Measurements from ENCODE around the gene RNF141.

Gene RNF141

DNA sequence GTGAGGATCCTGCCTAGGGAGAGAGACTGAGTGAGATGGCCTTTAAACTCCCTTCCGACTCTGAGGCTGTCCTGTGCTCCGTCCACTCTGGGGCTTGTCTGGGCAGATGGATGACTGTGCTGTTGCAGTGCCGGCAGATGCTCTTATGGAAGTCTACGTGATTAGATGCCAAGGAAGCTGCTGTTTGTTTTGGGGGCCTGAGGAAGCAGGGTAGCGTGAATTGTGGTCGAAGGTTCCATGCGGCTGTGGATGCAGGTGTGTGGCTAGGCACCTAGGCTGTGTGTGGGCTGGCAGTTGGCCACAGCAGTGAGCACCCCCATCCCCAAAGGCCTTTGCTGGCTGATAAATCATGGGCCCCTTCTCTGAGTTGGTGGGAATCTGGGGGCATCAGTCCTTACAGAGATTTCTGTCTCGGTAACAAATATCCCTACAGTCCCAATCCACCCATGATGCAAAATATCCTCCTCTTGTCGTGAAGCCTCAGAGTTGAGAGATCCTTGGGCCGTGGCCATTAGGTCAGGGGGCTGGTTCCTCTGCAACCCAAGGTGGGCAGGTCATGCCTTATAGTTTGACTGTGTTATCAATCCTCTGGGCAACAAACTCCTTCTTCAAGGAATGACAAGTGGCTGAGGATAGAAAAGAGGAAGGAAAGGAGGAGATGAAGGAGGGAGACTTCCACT, 54.7 kb downstream of the RNF141 start:
- in situ Hi-C loops (cut with MboI; ENCODE audit: low sequenced_read_pairs): no loop called here

DNA sequence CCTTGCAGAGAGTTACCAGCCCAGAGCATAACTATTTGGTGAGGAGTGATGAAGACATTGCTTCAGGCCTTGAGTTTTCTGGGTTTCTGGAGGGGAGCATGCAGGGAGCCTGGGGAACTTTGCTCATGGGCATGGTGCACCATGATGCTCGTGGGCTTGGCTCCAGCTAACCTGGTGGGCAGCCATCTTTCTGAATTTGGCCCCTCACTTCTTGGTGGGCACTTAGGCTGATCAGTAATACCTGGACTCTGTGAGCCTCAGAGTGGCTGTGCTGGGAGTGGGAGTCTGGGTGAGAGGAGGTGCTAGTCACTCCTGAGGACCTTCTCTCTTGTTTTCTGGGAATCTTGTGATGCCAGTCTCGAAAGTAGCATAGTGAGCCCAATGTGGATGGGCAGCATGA, 55.3 kb downstream of the RNF141 start:
- in situ Hi-C loops (cut with MboI; ENCODE audit: low sequenced_read_pairs): no loop called here

DNA sequence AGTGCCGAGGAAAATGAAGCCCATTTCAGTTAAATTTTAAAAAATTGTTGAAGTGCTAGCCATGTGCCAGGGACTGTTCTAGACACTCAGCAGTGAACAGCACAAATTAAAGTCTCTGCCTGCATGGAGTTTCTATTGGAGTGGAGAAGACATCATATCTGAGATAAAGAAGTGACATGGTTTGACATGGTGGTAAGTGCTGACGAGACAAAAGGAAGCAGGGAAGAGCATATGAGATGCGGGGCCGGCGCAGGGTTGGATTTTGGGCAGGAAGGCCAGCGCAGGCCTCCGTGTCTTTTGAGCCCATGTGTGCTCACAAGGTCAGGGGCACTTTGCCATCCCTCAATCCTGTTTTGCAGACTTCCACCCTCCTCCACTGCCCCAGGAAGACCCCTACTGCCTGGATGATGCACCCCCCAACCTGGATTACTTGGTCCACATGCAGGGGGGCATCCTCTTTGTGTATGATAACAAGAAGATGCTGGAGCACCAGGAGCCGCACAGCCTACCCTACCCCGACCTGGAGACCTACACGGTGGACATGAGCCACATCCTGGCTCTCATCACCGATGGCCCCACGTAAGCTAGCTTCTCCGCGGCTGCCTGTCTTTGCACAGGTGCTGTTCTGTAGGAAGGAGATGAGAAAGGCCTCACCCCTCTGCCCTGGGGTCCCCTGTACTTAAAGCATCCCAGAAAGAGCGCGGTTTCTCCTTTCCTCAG, 56.4 kb downstream of the RNF141 start:
- in situ Hi-C loops (cut with MboI; ENCODE audit: low sequenced_read_pairs): no loop called here

DNA sequence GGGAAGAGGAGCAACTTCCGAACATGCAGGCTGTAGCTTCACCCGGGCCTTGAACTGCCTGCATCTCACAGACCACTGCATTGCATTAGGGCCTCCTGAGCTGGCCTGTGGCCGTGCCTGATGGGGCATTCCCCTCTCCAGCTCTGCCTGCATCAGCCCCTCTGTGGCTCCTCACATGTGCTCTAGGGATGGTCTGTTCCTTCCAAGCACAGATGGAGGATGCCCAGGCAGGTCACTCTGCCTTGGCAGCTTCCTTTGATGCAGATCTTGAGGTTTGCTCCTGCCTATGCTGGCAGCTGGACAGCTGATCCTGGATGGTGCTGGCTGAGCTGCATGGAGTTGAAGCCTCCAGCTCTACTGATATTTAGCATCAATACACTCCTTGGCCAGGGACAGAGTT, 57.4 kb downstream of the RNF141 start:
- in situ Hi-C loops (cut with MboI; ENCODE audit: low sequenced_read_pairs): no loop called here

DNA sequence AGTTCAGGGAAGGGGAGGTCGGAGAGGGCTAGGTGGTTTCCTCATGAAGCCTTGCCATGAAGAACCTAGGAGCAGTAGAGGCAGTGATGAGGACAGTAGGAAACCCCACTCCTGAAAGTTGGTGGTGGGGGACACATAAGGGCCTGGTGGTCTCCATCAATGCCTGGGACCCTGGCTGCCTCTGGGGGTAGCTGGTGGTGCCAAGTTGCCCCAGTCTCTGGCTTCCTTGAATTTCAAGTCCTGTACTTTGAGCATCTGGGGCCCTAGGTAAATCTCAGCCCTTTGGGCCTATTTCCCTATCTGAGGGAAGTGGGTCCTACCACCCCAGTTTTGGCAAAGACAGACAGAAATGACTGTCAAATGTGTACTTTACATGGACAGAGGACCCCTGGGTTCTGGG, 57.8 kb downstream of the RNF141 start:
- in situ Hi-C loops (cut with MboI; ENCODE audit: low sequenced_read_pairs): no loop called here

DNA sequence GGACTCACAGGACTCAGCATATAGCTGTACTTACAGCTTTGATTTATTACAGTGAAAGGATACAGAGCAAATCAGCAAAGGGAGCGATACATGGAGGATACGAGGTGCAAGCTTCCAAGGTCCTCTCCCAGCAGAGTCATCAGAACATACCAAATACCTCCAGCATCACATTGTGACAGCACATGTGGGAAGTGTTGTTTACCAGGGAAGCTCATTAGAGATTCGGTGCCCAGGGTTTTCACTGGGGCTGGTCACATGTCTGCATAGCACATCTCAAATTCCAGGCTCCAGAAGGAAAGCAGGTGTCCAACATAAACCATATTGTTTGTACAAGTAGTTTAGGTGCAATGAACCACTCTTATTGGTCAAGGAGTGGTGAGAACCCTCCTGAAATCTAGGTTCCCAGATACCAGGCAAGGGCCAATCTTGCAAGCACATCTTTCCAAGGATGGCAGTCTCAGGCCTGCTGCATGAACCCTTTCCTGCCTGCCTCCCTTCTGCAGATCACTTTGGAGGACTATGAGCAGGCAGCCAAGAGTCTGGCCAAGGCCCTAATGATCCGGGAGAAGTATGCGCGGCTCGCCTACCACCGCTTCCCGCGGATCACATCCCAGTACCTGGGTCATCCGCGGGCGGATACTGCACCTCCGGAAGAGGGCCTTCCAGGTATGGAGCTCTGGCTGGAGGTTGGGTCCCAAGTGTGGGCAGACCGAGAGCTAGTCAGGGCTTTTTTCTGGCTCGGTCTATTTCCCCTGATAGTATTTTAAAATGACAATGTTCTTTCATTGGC, 59.2 kb downstream of the RNF141 start:
- in situ Hi-C loops (cut with MboI; ENCODE audit: low sequenced_read_pairs): no loop called here

DNA sequence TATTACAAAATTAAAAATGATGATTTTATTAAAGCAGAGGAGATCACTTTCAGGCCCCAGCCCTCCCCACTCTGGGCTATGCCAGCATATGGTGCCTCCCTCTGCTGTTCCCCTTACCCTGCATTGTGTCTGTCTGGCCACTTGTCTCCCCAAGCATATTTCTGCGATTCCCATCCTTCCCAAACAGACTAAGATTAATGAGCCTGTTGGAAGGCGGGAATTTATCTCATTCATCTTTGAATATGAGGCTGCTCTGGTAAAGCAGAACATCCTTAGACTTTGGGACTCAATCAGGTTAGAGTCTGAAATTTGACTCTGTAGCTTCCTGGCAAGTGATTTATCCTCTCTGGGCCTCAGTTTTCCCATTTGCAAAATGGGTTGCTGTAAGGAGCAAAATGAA, 60.2 kb downstream of the RNF141 start:
- in situ Hi-C loops (cut with MboI; ENCODE audit: low sequenced_read_pairs): no loop called here

DNA sequence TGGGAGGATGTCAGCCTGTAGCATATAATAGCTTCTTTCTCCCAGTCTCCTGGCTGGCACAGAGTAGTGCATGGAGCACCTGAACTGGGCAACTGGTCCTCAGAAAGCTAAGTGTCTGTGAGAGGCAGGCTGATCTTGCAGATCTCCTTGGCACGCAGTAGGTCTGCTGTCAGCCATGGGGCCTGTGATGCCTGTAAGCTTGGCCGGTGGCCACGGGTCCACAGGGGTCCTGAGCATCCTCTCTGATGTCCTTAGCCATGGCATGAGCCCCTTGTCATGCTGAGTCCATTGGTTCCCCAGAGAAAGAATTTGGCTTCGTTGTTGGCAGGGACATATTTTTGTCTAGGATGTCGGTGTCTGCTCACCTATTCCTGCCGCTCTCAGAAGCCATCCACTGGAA, 61.0 kb downstream of the RNF141 start:
- in situ Hi-C loops (cut with MboI; ENCODE audit: low sequenced_read_pairs): no loop called here

DNA sequence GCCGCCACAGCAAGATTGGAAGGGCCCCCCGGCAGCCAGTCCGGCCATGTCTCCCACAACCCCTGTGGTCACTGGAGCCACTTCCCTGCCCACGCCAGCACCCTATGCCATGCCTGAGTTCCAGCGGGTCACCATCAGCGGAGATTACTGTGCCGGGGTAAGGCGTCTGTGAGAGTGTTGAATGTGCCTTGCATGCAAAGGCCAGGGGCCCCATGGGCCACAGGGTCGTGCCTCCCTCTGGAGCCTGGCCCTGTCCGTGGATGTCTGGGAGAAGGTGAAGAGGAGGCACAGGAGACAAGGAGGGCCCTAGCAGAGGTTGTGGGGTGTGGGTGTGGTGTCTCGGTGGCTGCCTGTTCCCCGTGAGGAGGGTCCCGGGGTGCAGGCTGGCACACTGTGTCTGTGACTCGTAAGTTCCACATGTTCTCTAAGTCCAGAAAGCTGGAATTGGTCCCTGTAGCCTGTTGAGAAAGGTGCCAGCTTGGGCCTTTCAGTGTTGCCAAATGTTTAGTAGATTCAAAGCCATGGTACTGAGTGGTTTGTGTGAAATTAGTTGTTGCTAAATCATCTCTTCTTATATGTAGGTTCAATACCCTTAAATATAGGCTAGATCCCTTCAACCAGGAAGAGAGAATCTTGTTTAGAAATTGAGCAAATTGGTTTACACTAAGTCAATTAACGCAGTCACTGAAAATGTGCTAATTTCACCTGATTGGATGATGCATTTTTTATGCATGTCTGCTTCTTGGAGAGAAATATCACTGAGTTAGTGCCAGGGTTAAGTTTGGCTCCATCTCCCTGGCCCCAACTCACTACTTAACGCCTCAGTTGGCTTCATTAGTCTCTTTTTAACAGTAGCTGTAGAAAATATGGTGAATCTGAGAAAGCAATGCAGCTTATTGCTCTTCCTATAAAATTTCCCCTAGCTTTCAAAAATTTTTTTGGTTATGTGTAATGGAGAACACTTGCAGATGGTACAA, 62.1 kb downstream of the RNF141 start:
- in situ Hi-C loops (cut with MboI; ENCODE audit: low sequenced_read_pairs): no loop called here

DNA sequence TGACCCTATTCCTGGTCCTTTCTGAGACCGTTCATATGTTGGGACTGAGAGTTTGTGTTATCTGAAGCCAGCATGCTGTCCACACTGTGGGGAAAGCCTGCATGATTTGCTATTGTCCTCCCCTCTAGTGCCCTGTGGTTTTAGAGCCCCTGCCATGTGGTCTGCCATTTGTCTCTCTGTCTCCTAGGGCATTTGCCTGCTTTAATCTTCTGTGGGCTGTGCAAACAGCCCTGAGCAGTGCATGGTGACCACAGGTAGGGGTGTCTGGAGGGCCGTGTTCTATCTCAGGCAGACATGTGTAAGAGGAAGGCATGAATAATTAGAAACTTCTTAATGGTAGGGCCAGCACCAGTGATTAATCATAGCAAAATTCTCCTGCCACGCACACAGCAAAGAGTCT, 62.9 kb downstream of the RNF141 start:
- in situ Hi-C loops (cut with MboI; ENCODE audit: low sequenced_read_pairs): no loop called here

DNA sequence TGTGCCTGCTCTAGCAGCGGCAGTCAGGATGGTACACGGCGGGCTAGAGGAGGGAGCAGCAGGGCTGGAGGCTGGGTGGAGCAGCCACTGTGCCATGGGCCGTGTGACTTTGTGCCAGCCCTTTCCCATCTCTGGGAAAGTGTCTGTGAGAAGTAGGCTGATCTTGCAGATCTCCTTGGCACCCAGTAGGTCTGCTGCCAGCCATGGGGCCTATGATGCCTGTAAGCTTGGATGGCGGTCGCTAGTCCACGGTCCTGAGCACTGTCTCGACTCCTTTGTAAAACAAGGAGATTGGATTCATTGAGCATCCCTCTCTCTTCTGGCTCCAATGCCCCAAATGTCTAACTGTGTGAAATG, 63.3 kb downstream of the RNF141 start:
- in situ Hi-C loops (cut with MboI; ENCODE audit: low sequenced_read_pairs): no loop called here

DNA sequence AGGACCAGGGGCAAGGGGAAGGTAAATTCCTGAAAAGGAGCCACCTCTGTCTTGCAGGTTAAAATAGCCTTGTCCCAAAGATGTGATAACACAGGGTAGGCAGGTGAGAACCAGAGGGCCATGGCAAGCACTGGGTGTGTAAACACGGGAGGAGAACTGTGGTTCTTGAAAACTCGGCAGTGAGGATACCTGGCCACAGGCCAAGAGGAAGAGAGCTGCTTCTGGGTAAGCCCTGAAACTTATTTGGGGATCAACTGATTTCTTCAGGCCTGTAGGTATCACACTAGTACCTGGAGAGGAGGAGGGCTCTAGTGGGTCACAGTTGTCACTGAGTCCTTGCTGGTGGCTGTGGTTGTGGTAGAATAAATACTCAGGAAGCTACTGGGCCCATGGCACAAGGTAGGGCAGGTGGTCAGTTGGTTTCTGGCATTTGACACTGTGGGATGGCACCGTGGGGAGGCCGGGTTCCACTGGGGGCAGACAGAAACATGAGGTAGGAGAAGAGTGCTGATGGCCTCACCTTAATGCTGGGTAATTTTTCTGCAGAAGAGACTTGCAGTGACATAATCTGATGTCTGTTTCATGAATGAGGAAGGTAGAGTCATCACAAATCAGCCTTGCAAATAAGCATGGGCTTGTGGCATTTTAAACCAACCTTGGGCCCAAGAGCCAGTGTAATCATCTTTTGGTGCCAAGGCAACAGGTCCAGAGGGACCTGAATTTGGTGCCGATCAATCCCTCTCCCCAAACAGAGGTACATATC, 63.9 kb downstream of the RNF141 start:
- in situ Hi-C loops (cut with MboI; ENCODE audit: low sequenced_read_pairs): no loop called here

DNA sequence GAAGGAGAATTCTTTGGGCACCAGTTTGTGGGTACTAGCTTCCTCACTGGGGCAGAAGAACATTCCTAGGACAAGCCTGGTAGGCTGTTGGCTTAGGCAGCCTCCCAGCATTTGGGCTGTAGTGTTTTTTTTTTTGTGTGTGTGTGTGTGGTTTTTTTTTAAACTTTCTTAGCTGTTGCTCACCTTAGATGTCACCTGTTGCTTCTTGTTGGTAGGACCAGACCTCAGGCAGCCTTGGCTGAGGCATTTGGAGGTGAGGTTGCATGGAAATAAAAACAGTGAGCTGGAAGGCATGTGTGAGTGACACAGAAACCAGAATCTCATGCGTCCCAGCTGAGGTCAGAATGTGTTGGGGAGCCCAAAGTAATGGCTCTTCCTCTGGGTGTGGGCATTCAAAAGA, 64.6 kb downstream of the RNF141 start:
- in situ Hi-C loops (cut with MboI; ENCODE audit: low sequenced_read_pairs): no loop called here

DNA sequence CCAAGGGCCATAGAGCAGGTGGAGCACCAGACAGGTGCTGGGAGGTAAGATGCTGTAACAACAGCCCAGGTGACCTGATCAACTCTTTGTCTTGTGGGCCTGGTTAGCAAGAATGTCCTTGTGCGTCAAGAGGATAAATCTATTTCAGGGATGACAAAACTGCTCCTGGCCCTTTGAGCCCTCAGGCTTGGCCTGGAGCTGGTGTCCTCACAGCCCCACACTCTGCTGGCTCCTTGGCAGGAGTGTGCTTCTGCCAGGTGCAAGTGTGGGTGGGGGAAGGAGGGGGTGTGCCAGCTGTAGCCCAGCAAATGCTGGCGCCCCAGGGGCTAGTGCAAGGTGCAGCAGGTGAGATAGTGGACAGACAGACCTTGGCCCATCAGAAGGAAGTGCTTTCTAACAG, 66.4 kb downstream of the RNF141 start:
- in situ Hi-C loops (cut with MboI; ENCODE audit: low sequenced_read_pairs): no loop called here

DNA sequence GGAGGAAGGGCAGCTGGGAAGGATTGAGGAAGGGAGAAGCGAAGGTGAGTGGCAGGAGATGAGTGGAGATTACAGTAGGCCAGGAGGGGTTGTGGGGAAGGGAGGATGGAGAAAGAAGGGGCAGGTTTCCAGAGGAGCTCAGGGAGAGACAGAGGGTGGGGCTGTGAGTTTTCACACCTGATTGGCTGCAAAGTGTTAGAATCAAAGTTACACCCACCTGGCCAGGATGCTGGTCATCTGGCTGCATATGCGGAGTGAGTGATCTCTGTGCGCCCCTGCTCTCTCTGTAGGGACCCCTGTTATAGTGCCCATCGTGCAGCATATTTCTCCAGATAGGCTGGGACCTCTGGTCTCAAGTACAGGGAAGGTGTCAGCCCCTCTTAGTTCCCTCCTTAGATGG, 67.6 kb downstream of the RNF141 start:
- in situ Hi-C loops (cut with MboI; ENCODE audit: low sequenced_read_pairs): no loop called here

DNA sequence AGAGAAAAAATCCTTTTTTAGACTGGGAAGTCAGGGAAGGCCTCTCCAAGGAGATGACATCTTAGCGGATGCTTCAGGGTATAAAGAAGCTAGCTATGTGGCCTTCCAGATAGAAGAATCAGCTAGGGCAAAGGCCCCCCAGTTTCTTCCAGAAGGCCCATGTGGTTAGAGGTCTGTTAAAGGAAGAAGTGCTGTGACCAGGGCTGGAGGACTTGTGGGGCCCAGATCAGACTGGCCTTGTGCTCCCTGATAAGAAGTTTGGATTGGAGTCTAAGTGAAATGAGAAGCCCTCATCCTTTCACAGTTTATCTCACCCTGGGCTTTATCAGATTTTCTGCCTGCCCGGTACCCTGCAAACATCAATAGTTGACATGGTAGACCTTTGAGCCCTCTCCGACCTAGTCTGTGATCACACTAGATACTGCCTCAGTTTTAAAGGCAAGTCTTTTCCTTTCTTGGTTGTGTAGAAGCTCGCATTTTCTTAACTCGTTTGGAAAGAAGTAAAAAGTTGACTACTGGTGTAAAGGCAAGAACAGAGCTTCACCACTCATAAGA, 78.2 kb downstream of the RNF141 start:
- in situ Hi-C loops (cut with MboI; ENCODE audit: low sequenced_read_pairs): no loop called here
